GM18909 (cell line): ENCODE results near the gene USP17L21.
"Not testable (repeated sequence)": the region's sequence is repeated elsewhere in the genome, so short reads cannot be mapped to it uniquely, and the experiment has no call there.

Source experiments
- ATAC-seq: cut with Tn5 transposase; IDR thresholded peaks from one replicate; pipeline ENCODE4 v1.9.1; 2021; ENCODE audit warnings: mild to moderate bottlenecking; ENCODE audit not compliant: unreplicated experiment, poor library complexity

USP17L21 gene, protein sequence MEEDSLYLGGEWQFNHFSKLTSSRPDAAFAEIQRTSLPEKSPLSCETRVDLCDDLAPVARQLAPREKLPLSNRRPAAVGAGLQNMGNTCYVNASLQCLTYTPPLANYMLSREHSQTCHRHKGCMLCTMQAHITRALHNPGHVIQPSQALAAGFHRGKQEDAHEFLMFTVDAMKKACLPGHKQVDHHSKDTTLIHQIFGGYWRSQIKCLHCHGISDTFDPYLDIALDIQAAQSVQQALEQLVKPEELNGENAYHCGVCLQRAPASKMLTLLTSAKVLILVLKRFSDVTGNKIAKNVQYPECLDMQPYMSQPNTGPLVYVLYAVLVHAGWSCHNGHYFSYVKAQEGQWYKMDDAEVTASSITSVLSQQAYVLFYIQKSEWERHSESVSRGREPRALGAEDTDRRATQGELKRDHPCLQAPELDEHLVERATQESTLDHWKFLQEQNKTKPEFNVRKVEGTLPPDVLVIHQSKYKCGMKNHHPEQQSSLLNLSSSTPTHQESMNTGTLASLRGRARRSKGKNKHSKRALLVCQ

DNA sequence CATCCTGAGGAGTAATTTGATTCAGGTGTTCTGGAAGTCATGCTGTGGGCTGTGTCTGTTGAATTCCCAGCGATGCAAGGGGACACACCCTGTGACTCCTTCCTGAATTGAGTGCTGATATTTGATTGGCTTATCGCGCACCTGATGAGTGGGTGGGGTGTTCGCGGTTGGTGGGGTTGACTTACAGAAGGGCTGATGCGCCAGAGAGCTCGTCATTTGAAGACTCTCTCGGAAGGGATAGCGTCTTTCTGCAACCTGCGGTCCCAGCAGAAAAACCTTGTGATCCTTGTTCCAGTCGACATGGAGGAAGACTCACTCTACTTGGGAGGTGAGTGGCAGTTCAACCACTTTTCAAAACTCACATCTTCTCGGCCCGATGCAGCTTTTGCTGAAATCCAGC, at the start of gene USP17L21:
TSS of gene USP17L21 (plus strand) at position 301 of the 400 bp plus-strand sequence. CDS start at position 301, 0 bp downstream.
- ATAC-seq = not testable (repeated sequence)

DNA sequence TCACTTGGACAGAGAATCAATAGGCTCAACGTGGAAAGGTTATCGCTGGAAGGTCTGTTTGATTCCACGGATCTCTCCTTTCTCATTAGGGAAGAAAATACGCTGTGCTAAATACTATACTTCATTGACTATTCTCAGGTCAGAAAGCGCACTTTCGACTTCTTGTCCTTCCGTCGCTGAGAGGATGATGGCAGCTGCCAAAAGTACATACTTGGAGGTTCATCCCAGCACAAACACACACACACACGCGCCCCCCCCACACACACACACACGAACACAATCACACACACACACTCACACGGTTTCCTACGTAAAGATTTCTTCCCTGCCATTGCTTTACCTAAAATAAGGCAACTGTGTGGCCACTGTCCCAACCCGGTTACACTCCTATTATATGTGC, 48.0 kb upstream of the USP17L21 start:
- not testable (repeated sequence) for ATAC-seq

DNA sequence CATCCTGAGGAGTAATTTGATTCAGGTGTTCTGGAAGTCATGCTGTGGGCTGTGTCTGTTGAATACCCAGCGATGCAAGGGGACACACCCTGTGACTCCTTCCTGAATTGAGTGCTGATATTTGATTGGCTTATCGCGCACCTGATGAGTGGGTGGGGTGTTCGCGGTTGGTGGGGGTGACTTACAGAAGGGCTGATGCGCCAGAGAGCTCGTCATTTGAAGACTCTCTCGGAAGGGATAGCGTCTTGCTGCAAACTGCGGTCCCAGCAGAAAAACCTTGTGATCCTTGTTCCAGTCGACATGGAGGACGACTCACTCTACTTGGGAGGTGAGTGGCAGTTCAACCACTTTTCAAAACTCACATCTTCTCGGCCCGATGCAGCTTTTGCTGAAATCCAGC, 47.6 kb upstream of the USP17L21 start, which contains the start of gene USP17L11:
TSS of gene USP17L11 (plus strand) at position 301 of the 400 bp plus-strand sequence. CDS start at position 301, 0 bp downstream.
- not testable (repeated sequence) for ATAC-seq

DNA sequence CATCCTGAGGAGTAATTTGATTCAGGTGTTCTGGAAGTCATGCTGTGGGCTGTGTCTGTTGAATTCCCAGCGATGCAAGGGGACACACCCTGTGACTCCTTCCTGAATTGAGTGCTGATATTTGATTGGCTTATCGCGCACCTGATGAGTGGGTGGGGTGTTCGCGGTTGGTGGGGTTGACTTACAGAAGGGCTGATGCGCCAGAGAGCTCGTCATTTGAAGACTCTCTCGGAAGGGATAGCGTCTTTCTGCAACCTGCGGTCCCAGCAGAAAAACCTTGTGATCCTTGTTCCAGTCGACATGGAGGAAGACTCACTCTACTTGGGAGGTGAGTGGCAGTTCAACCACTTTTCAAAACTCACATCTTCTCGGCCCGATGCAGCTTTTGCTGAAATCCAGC, 42.8 kb upstream of the USP17L21 start, which contains the start of gene USP17L12:
TSS of gene USP17L12 (plus strand) at position 301 of the 400 bp plus-strand sequence. CDS start at position 301, 0 bp downstream.
- not testable (repeated sequence) for ATAC-seq

DNA sequence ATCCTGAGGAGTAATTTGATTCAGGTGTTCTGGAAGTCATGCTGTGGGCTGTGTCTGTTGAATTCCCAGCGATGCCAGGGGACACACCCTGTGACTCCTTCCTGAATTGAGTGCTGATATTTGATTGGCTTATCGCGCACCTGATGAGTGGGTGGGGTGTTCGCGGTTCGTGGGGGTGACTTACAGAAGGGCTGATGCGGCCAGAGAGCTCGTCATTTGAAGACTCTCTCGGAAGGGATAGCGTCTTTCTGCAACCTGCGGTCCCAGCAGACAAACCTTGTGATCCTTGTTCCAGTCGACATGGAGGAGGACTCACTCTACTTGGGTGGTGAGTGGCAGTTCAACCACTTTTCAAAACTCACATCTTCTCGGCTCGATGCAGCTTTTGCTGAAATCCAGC, 38.1 kb upstream of the USP17L21 start, which contains the start of gene USP17L13:
TSS of gene USP17L13 (plus strand) at position 301 of the 400 bp plus-strand sequence. CDS start at position 301, 0 bp downstream.
- not testable (repeated sequence) for ATAC-seq

DNA sequence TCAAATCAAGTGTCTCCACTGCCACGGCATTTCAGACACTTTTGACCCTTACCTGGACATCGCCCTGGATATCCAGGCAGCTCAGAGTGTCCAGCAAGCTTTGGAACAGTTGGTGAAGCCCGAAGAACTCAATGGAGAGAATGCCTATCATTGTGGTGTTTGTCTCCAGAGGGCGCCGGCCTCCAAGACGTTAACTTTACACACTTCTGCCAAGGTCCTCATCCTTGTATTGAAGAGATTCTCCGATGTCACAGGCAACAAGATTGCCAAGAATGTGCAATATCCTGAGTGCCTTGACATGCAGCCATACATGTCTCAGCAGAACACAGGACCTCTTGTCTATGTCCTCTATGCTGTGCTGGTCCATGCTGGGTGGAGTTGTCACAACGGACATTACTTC, 32.4 kb upstream of the USP17L21 start:
- not testable (repeated sequence) for ATAC-seq

DNA sequence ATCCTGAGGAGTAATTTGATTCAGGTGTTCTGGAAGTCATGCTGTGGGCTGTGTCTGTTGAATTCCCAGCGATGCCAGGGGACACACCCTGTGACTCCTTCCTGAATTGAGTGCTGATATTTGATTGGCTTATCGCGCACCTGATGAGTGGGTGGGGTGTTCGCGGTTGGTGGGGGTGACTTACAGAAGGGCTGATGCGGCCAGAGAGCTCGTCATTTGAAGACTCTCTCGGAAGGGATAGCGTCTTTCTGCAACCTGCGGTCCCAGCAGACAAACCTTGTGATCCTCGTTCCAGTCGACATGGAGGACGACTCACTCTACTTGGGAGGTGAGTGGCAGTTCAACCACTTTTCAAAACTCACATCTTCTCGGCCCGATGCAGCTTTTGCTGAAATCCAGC, 28.6 kb upstream of the USP17L21 start, which contains the start of gene USP17L15:
TSS of gene USP17L15 (plus strand) at position 301 of the 400 bp plus-strand sequence. CDS start at position 301, 0 bp downstream.
- not testable (repeated sequence) for ATAC-seq

DNA sequence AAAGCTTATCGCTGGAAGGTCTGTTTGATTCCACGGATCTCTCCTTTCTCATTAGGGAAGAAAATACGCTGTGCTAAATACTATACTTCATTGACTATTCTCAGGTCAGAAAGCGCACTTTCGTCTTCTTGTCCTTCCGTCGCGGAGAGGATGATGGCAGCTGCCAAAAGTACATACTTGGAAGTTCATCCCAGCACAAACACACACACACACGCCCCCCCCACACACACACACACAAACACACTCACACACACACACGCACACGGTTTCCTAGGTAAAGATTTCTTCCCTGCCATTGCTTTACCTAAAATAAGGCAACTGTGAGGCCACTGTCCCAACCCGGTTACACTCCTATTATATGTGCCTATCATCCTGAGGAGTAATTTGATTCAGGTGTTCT, 24.2 kb upstream of the USP17L21 start:
- not testable (repeated sequence) for ATAC-seq

DNA sequence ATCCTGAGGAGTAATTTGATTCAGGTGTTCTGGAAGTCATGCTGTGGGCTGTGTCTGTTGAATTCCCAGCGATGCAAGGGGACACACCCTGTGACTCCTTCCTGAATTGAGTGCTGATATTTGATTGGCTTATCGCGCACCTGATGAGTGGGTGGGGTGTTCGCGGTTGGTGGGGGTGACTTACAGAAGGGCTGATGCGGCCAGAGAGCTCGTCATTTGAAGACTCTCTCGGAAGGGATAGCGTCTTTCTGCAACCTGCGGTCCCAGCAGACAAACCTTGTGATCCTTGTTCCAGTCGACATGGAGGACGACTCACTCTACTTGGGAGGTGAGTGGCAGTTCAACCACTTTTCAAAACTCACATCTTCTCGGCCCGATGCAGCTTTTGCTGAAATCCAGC, 19.1 kb upstream of the USP17L21 start, which contains the start of gene USP17L17:
TSS of gene USP17L17 (plus strand) at position 301 of the 400 bp plus-strand sequence. CDS start at position 301, 0 bp downstream.
- ATAC-seq = not testable (repeated sequence)

DNA sequence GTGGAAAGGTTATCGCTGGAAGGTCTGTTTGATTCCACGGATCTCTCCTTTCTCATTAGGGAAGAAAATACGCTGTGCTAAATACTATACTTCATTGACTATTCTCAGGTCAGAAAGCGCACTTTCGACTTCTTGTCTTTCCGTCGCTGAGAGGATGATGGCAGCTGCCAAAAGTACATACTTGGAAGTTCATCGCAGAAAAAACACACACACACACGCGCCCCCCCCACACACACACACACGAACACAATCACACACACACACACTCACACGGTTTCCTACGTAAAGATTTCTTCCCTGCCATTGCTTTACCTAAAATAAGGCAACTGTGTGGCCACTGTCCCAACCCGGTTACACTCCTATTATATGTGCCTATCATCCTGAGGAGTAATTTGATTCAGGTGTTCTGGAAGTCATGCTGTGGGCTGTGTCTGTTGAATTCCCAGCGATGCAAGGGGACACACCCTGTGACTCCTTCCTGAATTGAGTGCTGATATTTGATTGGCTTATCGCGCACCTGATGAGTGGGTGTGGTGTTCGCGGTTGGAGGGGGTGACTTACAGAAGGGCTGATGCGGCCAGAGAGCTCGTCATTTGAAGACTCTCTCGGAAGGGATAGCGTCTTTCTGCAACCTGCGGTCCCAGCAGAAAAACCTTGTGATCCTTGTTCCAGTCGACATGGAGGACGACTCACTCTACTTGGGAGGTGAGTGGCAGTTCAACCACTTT, 14.6 kb upstream of the USP17L21 start, which contains the start of gene USP17L18:
TSS of gene USP17L18 (plus strand) at position 678 of the 728 bp plus-strand sequence. CDS start at position 678, 0 bp downstream.
- not testable (repeated sequence) for ATAC-seq

DNA sequence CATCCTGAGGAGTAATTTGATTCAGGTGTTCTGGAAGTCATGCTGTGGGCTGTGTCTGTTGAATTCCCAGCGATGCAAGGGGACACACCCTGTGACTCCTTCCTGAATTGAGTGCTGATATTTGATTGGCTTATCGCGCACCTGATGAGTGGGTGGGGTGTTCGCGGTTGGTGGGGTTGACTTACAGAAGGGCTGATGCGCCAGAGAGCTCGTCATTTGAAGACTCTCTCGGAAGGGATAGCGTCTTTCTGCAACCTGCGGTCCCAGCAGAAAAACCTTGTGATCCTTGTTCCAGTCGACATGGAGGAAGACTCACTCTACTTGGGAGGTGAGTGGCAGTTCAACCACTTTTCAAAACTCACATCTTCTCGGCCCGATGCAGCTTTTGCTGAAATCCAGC, 9.6 kb upstream of the USP17L21 start, which contains the start of gene USP17L19:
TSS of gene USP17L19 (plus strand) at position 301 of the 400 bp plus-strand sequence. CDS start at position 301, 0 bp downstream.
- not testable (repeated sequence) for ATAC-seq

DNA sequence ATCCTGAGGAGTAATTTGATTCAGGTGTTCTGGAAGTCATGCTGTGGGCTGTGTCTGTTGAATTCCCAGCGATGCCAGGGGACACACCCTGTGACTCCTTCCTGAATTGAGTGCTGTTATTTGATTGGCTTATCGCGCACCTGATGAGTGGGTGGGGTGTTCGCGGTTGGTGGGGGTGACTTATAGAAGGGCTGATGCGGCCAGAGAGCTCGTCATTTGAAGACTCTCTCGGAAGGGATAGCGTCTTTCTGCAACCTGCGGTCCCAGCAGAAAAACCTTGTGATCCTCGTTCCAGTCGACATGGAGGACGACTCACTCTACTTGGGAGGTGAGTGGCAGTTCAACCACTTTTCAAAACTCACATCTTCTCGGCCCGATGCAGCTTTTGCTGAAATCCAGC, 4.8 kb upstream of the USP17L21 start, which contains the start of gene USP17L20:
TSS of gene USP17L20 (plus strand) at position 301 of the 400 bp plus-strand sequence. CDS start at position 301, 0 bp downstream.
- not testable (repeated sequence) for ATAC-seq

DNA sequence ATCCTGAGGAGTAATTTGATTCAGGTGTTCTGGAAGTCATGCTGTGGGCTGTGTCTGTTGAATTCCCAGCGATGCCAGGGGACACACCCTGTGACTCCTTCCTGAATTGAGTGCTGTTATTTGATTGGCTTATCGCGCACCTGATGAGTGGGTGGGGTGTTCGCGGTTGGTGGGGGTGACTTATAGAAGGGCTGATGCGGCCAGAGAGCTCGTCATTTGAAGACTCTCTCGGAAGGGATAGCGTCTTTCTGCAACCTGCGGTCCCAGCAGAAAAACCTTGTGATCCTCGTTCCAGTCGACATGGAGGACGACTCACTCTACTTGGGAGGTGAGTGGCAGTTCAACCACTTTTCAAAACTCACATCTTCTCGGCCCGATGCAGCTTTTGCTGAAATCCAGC, 4.6 kb downstream of the USP17L21 start, which contains the start of gene USP17L22:
TSS of gene USP17L22 (plus strand) at position 301 of the 400 bp plus-strand sequence. CDS start at position 301, 0 bp downstream.
- not testable (repeated sequence) for ATAC-seq

DNA sequence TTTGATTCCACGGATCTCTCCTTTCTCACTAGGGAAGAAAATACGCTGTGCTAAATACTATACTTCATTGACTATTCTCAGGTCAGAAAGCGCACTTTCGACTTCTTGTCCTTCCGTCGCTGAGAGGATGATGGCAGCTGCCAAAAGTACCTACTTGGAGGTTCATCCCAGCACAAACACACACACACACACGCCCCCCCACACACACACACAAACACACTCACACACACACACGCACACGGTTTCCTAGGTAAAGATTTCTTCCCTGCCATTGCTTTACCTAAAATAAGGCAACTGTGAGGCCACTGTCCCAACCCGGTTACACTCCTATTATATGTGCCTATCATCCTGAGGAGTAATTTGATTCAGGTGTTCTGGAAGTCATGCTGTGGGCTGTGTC, 9.0 kb downstream of the USP17L21 start:
- ATAC-seq = not testable (repeated sequence)
